Measurements from ENCODE around the gene NCEH1. TPM values are rescaled to one million over a fixed set of nuclear protein-coding genes. Genes with fewer than 3 reads are reported as not detected.

The NCEH1 gene, protein sequence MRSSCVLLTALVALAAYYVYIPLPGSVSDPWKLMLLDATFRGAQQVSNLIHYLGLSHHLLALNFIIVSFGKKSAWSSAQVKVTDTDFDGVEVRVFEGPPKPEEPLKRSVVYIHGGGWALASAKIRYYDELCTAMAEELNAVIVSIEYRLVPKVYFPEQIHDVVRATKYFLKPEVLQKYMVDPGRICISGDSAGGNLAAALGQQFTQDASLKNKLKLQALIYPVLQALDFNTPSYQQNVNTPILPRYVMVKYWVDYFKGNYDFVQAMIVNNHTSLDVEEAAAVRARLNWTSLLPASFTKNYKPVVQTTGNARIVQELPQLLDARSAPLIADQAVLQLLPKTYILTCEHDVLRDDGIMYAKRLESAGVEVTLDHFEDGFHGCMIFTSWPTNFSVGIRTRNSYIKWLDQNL
- 27.7 to 38.0 TPM (median 33.3 TPM) in 5 replicates for total RNA-seq (2022; extraction: Qiagen RNA extraction)

DNA sequence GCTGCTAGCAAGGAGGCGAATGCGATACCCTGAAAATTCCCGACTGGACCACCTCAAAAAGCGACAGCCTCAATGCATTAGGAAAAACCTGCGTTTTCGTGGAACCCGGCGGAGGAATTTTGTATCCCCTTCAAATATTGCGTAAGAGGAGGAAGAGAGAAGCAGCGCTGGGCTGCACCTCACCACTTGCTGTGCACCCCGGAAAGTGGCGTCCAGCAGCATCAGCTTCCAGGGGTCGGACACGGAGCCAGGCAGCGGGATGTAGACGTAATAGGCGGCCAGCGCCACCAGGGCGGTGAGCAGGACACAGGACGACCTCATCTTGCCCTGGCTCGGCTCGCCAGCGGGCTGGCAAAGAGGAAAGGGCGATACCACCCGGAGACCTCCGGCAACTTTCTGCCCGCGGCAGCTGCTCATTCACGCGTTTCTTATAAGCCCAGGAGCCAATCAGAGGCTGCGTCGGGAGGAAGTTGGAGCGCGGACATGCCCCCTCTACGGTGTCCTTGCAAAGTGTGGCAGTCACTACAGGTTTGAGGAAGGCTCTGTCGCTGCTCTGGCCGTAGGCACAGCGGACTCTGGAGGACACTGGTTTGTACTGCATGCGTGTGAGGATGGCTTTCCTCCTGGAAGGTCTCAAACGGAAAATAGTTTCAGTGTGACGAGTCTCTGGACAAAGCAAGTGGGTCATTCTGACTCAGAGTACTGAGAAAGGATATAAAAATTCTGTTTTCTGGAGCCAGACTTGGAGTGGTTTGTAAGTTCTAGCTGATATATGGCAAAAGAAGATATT is at the start of gene NCEH1:
TSS of gene NCEH1 (minus strand) at position 404 of the 790 bp plus-strand sequence. CDS start at position 321, 83 bp downstream.

DNA sequence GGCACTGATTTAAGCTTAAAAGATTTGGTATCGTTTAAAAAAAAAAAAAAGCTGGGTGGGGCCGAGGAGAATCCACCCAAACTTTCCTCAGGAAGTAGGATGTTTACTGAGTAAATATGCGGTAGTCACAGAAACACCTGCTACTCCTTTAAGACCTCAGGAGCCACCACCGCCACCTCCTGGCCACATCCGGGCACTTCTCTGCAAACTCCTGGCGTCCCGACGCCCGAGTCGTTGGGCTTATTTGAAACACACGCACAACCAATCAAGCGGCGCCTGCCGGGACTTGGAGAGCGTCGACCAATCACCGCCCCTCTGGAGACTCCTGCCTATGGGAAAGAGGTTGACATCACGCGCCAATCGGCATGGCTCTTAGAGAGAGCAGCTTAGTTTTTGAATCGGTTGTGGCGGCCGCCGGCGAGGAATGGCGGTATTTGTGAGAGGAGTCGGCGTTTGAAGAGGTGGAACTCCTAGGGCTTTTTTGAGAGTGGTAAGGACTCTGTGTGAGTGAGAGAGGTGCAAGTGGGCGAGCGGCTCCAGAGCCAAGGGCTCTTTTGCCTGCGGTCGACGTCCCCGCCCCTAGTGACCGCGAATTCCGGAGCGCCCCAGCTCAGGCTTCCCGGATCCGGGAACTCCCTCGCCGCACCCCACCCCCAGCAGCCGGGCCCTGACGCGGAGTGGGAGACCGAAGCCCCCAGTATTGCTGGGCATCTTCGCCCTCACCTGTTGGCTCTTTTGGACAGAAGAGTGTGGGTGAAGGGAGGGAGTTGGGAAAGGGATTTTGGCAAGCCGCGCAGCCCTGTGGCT is 39.7 kb upstream of the NCEH1 start, which contains the start of gene ECT2:
TSS of gene ECT2 (plus strand) at position 359 of the 807 bp plus-strand sequence. CDS start 3,805 bp downstream, outside the sequence.

Other genes with a start within 250 kb of the NCEH1 start
- gene TNFSF10, start 187.6 kb downstream of the NCEH1 start, total RNA-seq (2022; extraction: Qiagen RNA extraction): 0.09 to 0.22 TPM (median 0.14 TPM) in 5 replicates
- 65.6 to 90.5 TPM (median 77.7 TPM) in 5 replicates for gene ECT2, start 39.7 kb upstream of the NCEH1 start, total RNA-seq (2022; extraction: Qiagen RNA extraction)